ENCODE results near the gene PNKP.
"Not testable (repeated sequence)": the region's sequence is repeated elsewhere in the genome, so short reads cannot be mapped to it uniquely, and the experiment has no call there.

Gene PNKP

GRCh38 chr19:49820125-49820524 is 47.3 kb downstream of the PNKP start:
- Histone ChIP-seq H3K36me3 (peaks cover 34% of the 10 kb centered on the region), H3K27ac (peak overlapping the region; percentile 99), H3K27me3 (ENCODE audit: insufficient read depth, low read depth, severe bottlenecking) (no peaks in the 10 kb centered on the region), H3K9me3 (ENCODE audit: severe bottlenecking) (no peaks in the 10 kb centered on the region), H3K4me3 (ENCODE audit: low read depth, low read length) (peak overlapping the region; percentile 3; the same call in 1 of the 2 replicates)
- TF ChIP-seq CTCF (IDR thresholded peaks at IDR 0.05; ENCODE audit: low read depth, low read length) = no peak
- peak; percentile 29 for DNase-seq

- not testable (repeated sequence) for H3K9me3 ChIP-seq (ENCODE audit: severe bottlenecking); DNase-seq; H3K27me3 ChIP-seq (ENCODE audit: insufficient read depth, low read depth, severe bottlenecking)
- Histone ChIP-seq H3K27ac (peak overlapping the region; percentile 99), H3K4me3 (ENCODE audit: low read depth, low read length) (peak overlapping the region; percentile 88), H3K36me3 (peaks cover 29% of the 10 kb centered on the region)
These were observed 47.8 kb downstream of the PNKP start for GRCh38 chr19:49819452-49820115.

GRCh38 chr19:49818649-49819370 is 48.6 kb downstream of the PNKP start:
- Histone ChIP-seq H3K27me3 (ENCODE audit: insufficient read depth, low read depth, severe bottlenecking) (no peaks in the 10 kb centered on the region), H3K36me3 (peaks cover 24% of the 10 kb centered on the region), H3K27ac (peak overlapping the region; percentile 99), H3K9me3 (ENCODE audit: severe bottlenecking) (no peaks in the 10 kb centered on the region), H3K4me3 (ENCODE audit: low read depth, low read length) (peak overlapping the region; percentile 88)
- DNase-seq = no peak
- no peak for TF ChIP-seq CTCF (IDR thresholded peaks at IDR 0.05; ENCODE audit: low read depth, low read length)

GRCh38 chr19:49817964-49818648 is 49.3 kb downstream of the PNKP start, which contains the start of gene MED25:
TSS of gene MED25 (plus strand) at chr19:49818289. CDS start at chr19:49818342, 53 bp downstream.
- H3K27me3 ChIP-seq (ENCODE audit: insufficient read depth, low read depth, severe bottlenecking) = no peaks in the 10 kb centered on the region
- peak; percentile 85 for DNase-seq
- peak within 1 kb of the TSS; percentile 99 for H3K27ac ChIP-seq
- H3K9me3 ChIP-seq (ENCODE audit: severe bottlenecking) = no peaks in the 10 kb centered on the region
- TF ChIP-seq CTCF (IDR thresholded peaks at IDR 0.05; ENCODE audit: low read depth, low read length) = 0 out of 2 replicates have a peak, but pooled peaks have one; percentile 10
- H3K4me3 ChIP-seq (ENCODE audit: low read depth, low read length) = peak within 1 kb of the TSS; percentile 88
- peaks cover 17% of the 10 kb centered on the region for H3K36me3 ChIP-seq

- no peaks in the 10 kb centered on the region for H3K9me3 ChIP-seq (ENCODE audit: severe bottlenecking)
- H3K27ac ChIP-seq = peak overlapping the region; percentile 99
- TF ChIP-seq CTCF (IDR thresholded peaks at IDR 0.05; ENCODE audit: low read depth, low read length) = no peak
- no peaks in the 10 kb centered on the region for H3K27me3 ChIP-seq (ENCODE audit: insufficient read depth, low read depth, severe bottlenecking)
- no peak for DNase-seq
- H3K4me3 ChIP-seq (ENCODE audit: low read depth, low read length) = no peak overlapping the region
- H3K36me3 ChIP-seq = peaks cover 12% of the 10 kb centered on the region
These were observed 50.8 kb downstream of the PNKP start for GRCh38 chr19:49816590-49816989.

GRCh38 chr19:49814010-49814409 is 53.4 kb downstream of the PNKP start:
- H3K27me3 ChIP-seq (ENCODE audit: insufficient read depth, low read depth, severe bottlenecking) = no peaks in the 10 kb centered on the region
- H3K27ac ChIP-seq = peak overlapping the region; percentile 87
- no peak for TF ChIP-seq CTCF (IDR thresholded peaks at IDR 0.05; ENCODE audit: low read depth, low read length)
- no peak for DNase-seq
- peak overlapping the region; percentile 95 for H3K4me3 ChIP-seq (ENCODE audit: low read depth, low read length)
- no peaks in the 10 kb centered on the region; the same call in 1 of the 2 replicates for H3K36me3 ChIP-seq
- H3K9me3 ChIP-seq (ENCODE audit: severe bottlenecking) = no peaks in the 10 kb centered on the region

Measured in WERI-Rb-1 (cell line).